GF-D8 (cell line): Measurements from ENCODE around the gene SLC39A11.

Experiments
- DNase-seq: peaks from one replicate; lab custom pipeline; 2025; lab: John Stamatoyannopoulos, UW

SLC39A11 gene

DNA sequence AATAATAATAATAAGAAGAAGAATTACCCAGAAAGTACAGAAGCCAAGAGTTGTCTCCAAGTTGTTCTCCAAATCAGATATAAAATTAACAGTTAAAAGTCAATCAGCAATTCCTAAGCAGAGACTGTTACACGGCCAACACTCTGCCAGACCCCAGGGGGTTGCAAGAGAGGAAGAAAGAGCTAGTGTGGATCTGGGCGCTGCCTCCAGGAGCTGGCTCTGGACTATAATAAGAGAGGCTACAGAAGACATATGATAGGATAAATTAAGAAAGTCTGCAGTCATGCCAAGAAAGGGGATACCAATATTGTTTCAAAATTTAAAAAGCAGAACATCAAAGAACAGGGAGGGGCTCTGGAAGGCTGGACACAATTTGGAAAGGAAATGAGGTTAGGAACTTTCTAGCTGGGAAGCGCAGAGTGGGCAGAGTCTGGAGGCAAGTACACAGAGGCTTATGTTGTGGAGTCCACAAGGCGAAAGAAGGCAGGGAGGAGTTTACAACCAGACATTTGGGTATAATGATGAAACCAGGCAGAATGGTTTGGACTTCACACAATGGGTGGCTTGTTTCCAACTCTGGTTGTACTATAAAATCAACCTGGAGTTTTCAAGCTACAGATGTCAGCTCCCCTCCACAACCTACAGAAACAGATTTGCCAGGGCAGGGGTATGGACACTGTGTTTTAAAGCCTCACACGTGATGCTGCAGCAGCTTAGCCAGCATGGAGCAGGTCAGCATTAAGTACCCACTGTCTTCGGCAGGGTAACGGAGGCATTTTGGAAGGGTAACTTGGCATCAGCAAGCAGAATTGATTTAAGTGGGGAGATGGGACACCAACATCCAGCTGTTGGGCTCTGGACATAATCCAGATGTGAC is 49.4 kb downstream of the SLC39A11 start:
- no peak for DNase-seq

DNA sequence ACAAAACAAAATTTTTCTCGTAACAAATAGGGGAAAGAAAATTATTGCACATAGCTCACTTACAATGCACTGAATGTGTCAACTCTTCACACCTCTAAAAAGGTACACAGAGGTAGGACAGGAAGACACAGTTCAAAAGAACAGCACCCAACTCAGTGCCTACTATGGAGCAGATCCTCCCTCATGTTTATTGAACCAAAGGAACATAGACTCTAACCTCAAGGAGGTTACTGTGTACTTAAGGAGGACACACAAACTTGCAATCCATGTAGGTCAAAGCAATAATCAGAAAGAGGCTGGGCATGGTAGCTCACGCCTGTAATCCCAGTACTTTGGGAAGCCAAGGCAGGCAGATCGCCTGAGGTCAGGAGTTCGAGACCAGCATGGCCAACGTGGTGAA is 50.3 kb downstream of the SLC39A11 start:
- no peak for DNase-seq

DNA sequence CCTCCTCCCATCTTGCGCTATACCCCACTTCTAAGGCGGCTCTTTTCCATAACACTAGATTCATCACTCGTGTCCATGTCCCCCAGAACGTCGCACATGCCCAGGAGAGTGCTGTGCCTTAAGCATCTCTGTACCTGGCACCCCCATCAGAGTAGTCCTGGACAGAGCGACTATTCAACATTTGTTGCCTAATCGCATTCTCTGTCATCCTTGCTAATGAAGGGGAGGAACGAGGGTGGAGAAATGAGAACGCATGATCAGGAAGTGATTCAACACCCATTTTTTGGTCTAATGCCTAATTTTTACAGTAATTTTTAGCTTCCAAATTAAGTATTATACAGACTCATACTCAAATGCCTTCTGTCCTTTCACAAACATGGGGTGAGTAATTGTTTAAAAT is 53.2 kb downstream of the SLC39A11 start:
- no peak for DNase-seq

DNA sequence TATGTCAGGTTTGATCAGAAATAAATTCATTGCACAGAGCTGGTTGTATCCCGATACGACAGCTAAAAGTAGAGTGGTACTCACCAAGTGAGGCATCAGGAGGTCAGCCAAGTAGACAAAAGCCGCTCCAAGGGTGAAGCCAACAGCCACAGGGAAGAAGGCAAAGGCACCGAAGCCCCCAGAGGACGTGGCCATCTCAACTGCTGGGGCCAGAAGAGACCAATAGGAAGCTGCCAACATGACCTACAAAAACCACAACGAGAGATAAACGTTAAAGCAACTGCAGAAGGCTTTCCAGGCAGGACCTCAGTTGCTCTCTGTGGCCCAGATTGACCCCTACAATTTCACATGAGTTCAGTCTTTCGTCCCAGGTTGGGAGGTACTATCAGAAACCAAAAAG is 61.0 kb downstream of the SLC39A11 start:
- DNase-seq: no peak

DNA sequence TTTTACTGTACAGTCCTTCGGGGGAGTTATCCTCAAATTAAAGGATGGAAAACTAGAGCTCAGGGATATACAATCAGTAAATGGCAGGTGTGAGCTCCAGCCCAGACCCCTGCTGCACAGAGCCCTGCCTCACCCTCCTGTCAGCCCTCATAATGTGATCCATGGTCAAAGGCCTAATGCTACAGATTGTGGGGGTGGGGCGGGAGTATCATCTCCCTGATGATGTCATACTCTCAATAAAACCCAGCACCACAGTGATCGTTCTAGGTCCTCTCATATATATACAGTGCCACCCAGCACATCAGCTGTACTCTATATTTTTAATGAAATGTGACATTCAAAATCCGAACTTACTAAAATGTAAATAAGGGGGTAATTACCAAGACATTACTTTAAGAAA is 61.5 kb downstream of the SLC39A11 start:
- no peak for DNase-seq

DNA sequence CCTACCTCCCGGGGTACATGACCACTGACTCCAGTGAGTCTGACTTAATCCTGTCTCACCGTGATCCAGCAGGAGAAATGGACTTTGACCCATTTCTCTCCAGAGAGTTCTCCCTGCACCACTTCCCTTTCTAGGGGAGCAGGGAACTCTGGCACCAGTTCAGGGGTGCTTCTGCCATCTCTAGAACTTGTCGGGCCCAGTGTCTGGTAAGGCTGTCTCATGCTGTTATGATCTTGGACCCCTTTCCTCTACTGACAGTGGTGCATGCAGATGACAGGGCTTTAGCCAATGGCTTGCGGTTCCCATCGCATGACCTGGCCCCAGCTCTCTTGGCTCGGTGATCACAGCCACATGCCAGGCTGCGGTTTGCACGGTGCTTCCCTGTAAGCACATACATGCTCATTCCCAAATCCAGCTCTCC is 62.0 kb downstream of the SLC39A11 start:
- DNase-seq: no peak

DNA sequence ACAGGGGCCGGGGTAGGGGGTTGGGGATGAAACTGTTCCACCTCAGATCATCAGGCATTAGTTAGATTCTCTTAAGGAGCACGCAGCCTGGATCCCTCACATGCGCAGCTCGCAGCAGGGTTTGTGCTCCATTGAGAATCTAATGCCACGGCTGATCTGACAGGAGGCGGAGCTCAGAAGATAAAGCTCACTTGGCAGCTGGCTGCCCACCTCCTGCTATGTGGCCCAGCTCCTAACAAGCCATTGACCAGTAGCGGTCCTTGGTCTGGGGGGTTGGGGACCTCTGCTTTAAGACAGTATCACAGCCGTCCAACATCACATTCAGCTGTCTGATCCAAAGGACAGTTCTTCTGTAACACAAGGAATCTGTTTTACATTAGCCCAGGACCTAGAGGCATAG is 62.5 kb downstream of the SLC39A11 start:
- DNase-seq: no peak

DNA sequence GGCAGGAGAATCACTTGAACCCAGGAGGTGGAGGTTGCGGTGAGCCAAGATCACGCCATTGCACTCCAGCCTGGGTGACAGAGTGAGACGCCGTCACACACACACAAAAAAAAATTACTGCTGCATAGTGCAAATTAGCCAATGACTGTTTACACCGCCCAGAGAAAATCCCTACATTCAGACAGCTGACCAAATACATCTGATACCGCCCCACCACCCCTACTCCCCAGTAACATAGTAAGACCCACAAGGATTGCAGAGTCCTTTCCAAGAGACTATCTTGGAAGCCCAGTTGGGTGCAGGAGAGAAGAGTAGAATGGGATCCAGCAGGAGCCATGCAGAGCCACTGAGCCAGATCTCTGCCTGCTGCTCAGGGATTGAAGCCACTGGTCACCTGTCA is 63.5 kb downstream of the SLC39A11 start:
- DNase-seq: no peak

DNA sequence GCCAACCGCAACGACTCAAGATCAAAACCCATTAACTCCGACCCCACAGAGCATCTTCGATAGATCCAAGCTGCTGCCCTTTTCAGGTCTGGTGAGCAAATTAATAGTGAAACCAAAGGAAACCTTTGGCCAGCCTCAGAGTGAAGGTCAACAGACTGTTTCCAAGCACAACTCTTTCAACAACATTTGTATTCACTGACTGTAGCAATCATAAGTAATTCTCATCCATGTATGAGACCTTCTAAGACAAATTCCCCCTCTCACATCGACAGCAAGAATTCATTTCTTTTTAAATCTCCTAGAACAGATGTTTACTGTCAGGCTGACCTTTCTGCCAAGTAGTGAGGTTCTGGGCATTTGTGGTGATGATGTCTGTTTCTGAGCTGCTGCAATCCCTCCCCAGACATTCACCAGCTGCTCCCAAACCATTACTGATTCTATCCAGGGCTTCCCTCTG is 64.2 kb downstream of the SLC39A11 start:
- no peak for DNase-seq

DNA sequence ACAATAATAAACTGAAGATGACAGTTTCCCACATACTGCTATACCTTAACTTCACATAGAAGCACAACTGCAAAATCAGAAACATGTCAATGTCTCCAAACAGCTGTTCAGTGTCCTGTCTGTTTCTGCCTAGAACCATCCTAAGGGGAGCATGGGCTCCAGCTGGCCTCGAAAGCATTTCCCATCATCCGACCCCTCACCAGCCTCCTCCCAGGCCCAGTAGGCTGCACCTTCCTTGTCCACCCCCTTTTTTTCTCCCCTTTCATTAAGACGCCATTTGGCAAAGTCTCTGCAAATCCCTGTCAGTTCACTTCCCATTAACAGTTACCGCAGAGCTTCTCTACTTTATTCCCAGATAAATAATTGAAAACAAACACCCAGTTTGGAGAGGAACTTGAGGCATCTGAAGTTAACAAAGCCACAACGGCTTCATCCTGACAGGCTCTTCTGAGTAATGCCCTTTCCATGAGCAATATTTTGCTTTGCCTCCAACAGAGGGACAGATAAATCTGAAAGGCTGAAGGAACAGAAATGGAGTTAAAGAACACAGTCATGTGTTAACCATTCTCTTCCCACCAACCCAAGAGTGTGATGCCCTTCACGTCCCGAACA is 65.3 kb downstream of the SLC39A11 start:
- no peak for DNase-seq

DNA sequence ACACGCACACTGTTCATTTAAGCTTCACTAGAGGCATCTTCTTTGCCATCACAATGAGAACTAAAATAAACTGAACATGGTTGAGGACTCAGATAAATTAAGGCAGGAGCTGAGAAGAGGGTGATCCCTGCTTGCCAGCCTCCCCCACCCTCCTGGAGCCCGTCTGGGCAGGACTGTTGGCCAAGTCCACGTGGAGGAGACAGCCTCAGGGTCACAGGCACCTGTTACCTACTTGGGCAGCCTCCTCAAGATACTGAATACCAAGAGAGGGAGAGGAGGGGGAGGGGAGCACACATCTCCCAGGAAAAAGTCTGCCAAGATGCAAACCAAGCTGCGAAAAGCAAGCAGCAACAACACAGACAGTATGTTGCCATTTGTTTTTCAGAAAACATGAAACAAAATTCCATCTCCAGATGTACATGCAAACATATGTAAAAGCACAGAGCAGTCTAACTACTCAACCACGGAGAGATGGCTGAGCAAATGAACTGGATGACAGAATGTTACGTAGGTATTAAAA is 67.4 kb downstream of the SLC39A11 start:
- no peak for DNase-seq

DNA sequence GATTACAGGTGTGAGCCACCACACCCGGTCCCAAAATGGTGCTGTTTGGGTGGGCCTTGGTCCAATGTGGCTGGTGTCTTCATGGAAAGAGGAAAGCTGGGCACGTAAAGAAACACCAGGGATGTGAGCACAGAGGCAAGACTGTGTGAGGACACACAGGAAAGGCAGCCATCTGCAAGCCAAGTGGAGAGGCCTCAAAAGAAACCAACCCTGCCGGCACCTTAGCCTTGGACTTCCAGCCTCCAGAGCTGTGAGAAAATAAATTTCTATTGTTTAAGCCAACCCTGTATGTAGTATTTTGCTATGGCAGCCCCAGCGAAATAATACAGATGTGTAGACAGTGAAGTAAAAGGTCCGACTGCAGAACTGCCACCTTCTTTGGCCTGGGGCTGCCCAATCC is 68.7 kb downstream of the SLC39A11 start:
- DNase-seq: no peak

DNA sequence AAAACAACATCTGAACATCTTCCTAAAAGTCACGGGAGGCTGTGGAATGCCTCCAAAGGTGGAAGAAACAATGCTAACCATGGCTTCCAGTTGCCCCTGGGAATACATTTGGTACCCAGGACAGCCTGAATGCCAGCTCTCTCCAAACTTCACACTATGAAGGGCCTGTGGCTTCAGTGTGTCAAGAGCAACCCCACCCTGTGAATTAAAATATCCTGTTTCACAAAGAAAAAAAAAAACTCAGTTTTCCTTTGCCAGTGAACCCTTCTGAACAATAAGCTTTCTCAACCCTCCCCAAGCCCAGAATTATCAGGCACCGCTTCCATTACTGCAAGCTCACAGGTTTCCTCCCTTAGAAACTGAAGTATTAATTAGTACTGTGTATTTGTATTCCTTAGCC is 69.8 kb downstream of the SLC39A11 start:
- no peak for DNase-seq

DNA sequence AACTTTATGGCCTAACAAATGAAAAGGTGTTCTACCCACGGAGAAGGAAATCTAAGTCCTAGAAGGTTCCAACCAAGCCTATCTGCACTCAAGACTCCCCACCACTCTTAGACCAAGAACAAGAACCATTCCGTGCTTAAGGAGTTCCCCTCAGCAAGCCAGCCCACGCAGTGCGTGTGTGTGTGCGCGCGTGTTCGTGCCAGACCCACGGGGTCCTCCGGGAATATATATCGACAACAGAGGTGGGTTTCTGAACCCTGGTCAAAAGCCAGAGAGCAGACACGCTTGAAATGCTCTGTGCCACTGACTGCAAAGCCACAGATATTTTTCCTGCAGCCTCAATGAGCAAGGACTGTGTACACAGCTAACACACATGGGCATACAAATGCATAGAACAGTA is 70.7 kb downstream of the SLC39A11 start:
- DNase-seq: no peak

DNA sequence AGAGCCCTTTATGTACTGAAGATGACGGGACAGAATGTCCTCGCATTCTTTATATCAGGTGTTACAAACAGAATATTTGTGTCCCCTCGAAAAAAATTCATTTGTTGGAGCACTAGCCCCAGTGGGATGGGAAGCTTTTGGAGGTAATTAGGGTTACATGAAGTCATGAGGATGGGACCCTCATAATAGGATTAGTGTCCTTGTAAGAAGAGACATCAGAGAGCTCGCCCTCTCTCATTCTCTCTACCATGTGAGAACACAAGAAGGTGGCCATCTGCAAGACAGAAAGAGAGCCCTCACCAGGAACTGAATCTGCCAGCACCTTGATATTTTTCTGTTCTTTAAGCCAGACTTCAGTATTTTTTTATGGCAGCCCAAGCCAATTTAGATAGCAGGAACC is 72.4 kb downstream of the SLC39A11 start:
- DNase-seq: no peak

DNA sequence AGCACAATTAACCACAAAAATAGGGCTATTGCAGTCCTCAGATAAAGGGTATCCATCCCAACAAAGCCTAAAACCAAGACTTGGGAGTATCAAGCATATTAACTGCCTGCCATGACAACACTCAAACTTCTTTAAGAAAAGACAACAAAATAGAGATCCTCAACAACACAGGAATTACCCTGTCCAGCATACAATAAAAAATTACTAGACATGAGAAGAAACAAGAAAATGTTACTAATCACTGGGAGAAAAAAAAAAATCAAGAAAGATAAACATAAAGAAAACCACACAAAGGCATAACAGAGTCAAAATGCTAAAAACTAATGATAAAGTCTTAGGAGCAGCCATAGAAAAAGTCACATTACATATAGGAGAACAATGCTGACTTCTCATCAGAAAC is 73.9 kb downstream of the SLC39A11 start:
- DNase-seq: no peak

DNA sequence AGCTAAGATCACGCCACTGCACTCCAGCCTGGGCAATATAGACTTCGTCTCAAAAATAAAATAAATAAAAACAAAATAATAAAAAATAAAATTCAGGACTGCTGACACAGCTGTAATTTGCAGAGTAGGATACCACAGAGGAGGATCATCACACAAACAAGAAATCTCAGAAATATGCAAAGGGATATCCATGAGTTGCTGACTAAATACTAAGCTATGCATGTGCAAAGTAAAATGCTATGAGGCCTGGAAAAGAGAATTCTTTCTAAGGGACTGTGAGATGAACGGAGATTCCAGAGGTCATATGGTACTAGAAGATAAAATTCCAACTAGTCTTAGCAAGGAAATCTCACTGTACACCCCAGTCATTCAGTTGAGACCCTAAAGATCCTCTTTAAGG is 74.8 kb downstream of the SLC39A11 start:
- DNase-seq: no peak

DNA sequence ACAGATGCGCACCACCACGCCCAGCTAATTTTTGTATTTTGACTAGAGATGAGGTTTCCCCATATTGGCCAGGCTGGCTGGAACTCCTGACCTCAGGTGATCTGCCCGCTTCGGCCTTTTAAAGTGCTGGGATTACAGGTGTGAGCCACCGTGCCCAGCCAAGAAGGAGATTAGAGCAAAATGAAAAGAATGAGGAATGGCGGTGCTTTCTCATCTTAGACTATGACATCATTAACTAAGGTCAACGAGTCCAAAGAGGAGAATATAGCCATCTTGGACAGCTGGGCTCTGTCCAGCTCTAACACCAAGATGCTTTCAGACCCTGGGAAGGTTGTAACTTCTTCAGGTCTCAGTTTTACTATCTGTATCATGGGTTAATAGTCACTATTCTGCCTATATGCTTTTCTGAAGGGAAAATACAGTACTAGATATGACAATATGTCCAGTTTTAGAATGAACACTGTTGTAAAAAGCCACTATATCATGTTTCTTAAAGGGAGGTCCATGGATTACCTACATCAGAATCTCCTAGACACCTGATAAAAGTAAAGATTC is 76.7 kb downstream of the SLC39A11 start:
- DNase-seq: no peak

DNA sequence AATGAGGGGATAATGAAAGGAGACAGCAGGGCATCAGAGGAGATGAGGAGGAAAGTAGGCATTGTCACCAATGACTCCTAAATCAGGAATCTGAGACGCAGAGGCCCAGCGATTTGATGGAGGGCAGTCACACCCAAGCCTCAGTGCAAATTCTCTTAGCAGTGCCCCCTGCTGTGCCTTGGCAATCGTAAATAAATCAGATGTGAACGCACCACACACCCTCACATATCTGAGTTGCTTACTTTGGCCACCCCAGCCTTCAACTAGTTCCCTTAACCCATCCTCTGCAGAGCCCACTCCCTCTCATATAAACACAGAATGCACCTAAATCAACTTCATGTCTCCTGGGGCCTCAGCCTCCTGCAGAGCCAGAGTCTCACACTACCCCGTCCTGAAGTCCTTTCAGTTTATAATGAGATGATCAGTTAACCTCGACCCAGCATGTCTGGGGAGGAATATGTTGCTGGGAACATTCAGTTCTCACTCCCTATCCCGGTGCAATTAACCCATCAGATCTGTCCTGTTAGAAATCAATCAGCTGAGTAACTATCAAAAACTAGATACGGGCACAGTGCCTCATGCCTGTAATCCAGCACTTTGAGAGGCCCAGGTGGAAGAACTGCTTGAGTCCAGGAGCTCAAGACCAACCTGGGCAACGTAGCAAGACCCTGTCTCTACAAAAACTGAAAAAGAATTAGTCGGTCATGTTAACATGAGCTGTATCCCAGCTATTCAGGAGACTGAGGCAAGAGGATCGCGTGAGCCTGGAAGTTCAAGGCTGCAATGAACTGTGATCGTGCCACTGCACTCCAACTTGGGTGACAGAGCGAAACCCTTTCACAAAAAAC is 78.4 kb downstream of the SLC39A11 start:
- DNase-seq: no peak

DNA sequence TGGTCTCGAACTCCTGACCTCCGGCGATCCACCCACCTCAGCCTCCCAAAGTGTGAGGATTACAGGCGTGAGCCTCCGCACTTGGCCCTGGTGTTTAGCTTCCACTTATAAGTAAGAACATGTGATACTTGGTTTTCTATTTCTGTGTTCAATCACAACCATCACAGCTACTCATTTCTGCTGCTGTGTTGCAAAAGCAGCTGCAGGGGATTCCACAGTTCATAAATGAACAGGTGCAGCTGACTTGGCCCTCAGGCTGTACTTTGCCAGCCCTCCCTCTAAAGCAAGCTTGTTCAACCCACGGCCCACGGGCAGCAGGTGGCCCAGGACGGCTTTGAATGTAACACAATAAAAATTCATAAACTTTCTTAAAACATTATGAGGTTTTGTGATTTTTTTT is 79.2 kb downstream of the SLC39A11 start:
- peak; percentile 7 for DNase-seq

DNA sequence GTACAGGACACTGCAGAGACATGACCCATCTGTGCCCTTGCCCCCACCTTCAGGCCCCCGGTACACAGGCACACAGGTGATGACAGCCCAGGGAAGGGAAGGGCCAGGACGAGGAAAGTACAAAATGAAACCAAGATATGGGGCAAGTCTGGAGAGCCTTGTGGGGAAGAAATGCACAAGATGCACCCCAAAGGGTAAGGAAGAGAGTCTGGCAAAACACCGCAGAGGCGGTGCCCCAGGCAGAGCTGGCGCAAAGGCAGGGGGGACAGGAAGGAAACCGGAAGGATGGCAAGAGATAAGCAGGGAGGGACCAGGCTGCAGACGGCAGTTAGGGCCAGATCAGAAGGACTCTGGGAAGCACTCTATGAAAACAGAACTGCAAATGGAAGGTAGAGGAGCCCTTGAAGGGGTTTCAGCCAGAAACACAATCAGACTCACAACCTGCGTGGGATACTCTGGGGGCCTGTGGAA is 81.4 kb downstream of the SLC39A11 start:
- peak; percentile 97 for DNase-seq

DNA sequence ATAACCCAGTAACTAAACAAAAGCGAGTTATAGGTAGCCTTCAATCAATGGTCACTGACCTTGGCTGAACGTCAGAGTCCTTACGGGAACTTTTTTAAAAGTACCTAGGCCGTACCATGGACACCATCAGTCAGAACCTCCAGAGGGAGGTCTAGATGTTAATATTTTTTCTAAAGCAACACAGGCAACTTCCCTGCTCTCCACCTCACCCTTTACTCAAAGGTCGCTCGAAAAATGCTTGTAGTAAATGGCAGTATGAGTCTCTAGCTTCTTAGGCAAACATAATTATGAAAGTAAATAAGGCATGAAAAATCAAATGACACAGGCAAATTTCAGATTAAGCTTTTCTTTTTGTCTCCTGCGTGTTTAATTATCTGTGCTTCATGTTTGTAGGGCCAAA is 82.1 kb downstream of the SLC39A11 start:
- peak; percentile 7 for DNase-seq
